ENCODE data around the gene THAP12. TPM values are rescaled to one million over a fixed set of nuclear protein-coding genes. Genes with fewer than 3 reads are reported as not detected.

Gene THAP12
- total RNA-seq, 6 experiments from 2014 or later, result 11.5 to 15.8 (median 12.5) TPM

DNA sequence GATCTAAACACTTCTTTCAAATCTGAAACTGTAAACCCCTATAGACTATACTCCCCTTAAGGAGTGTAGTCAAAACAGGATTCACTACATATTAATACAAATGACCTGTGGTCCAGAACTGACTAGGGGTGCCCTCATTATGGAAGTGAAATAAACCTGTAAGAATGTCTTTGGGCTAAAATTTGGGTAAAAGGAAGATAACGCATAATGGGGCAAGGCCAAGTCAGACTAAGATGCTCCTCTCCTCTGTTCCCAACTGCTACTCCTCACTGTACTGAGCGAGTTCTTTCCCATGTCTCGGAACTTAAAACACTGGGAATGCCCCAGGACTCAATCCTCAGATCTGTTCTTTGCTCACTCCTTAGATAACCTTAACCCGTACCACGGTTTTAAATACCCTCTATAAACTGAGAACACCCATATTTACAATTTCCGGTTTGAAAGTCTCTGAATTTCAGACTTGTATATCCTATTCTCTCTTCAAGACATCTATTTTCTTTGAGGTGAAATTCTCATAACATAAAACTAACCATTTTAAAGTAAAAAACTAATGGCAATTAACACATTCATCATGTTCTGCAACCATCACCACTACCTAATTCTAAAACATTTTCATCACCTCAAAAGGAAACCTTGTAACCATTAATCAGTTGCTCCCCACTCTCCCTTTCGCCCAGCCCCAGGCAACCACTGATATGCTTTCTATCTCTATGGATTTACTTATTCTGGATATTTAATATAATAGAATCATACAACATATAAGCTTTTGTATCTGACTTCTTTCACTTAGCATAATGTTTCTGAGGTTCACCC, 4.0 kb downstream of the THAP12 start:
- DNase-seq (no peak), ATAC-seq (no peak)
- Histone ChIP-seq H3K27ac (no peak overlapping the region), H3K9me3 (no peaks in the 10 kb centered on the region), H3K4me1 (peaks cover 0 to 20% (median 6%) of the 10 kb centered on the region in 4 donors), H3K36me3 (no peaks in the 10 kb centered on the region), H3K4me3 (no peak overlapping the region), H3K27me3 (no peaks in the 10 kb centered on the region)
- TF ChIP-seq, protein P1, sequence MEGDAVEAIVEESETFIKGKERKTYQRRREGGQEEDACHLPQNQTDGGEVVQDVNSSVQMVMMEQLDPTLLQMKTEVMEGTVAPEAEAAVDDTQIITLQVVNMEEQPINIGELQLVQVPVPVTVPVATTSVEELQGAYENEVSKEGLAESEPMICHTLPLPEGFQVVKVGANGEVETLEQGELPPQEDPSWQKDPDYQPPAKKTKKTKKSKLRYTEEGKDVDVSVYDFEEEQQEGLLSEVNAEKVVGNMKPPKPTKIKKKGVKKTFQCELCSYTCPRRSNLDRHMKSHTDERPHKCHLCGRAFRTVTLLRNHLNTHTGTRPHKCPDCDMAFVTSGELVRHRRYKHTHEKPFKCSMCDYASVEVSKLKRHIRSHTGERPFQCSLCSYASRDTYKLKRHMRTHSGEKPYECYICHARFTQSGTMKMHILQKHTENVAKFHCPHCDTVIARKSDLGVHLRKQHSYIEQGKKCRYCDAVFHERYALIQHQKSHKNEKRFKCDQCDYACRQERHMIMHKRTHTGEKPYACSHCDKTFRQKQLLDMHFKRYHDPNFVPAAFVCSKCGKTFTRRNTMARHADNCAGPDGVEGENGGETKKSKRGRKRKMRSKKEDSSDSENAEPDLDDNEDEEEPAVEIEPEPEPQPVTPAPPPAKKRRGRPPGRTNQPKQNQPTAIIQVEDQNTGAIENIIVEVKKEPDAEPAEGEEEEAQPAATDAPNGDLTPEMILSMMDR (IDR thresholded peaks at IDR 0.05), result no peak
- TF ChIP-seq POLR2A (IDR thresholded peaks at IDR 0.05), result no peak
- intact Hi-C loops (cut with DNase I), result no loop called here
- 75% methylated on average over 7 of the region's 7 CpGs for WGBS (ENCODE audit: insufficient coverage, low coverage, low lambda C conversion rate, missing lambda C conversion rate)

DNA sequence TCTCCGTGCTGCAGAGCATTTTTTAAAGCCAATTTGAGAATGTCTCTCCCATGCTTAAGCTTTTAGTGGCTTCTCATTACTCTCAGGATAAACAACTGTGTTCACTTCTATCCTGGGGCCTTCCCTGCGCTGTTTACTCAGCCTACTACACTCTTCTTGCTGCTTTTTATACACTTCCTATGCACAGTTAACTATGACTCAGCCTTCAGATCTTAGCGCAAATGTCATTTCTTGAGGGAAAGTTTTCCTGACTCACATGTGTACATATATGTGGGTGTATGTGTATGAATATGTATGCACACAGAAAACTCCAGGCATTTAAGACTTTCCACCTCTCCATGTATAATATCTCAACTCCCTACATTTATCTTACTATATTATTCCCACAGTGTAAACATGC, 9.8 kb downstream of the THAP12 start:
- 55% methylated on average over 3 of the region's 3 CpGs for WGBS (ENCODE audit: insufficient coverage, low coverage, low lambda C conversion rate, missing lambda C conversion rate)
- ATAC-seq (peak in 2 of 4 donors; percentile 11 to 34), DNase-seq (no peak)
- no peaks in the 10 kb centered on the region for H3K27me3 ChIP-seq
- no peak overlapping the region for H3K27ac ChIP-seq
- intact Hi-C loops (cut with DNase I), result no loop called here
- H3K9me3 ChIP-seq, result no peaks in the 10 kb centered on the region
- peaks cover 0 to 6% (median 2%) of the 10 kb centered on the region in 4 donors for H3K4me1 ChIP-seq
- H3K4me3 ChIP-seq, result no peak overlapping the region
- no peaks in the 10 kb centered on the region for H3K36me3 ChIP-seq
- TF ChIP-seq, protein P1 (IDR thresholded peaks at IDR 0.05), result no peak

DNA sequence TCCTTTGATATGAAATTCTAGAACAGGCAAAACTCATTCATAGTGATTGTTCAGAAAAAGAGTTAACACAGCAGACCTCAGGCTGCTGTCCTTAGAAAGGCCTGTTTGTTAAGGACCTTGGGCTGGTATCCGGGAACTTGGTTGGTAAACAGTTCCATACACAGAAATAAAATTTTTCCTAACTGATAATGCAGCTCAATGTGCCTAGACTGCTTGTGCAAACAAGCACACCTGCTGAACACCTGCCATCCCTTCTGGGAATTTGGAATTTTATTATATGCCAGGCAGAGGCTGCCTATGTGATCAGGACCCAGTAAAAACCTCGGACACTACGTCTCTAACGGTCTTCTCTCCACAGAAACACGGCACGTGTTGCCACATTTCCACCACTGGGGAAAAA, 11.5 kb downstream of the THAP12 start:
- intact Hi-C loops (cut with DNase I), result no loop called here
- Histone ChIP-seq H3K4me1 (peaks cover 0 to 3% (median 0%) of the 10 kb centered on the region in 4 donors), H3K27ac (no peak overlapping the region)

DNA sequence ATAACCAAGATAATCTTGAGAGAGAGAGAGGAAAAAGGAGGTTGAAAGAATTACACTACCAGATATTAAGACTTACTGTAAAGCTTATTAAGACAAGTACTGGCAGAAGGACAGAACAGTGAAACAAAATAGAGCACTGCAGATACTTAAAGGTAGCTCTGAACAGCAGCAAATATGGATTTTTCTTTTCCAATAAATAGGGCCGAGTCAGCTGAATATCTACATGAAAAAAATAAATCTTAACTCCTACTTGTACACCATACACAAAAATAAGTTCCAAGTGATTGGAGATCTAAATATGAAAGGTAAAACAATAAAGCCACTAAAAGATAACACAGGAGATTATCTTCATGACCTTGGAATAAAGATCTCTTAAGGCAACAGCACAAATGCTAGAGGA, 12.4 kb downstream of the THAP12 start:
- H3K4me1 ChIP-seq, result peaks cover 0 to 3% (median 0%) of the 10 kb centered on the region in 4 donors
- no peak overlapping the region for H3K27ac ChIP-seq
- no peaks in the 10 kb centered on the region for H3K27me3 ChIP-seq
- H3K4me3 ChIP-seq, result no peak overlapping the region
- H3K36me3 ChIP-seq, result no peaks in the 10 kb centered on the region
- ATAC-seq (no peak), DNase-seq (no peak)
- TF ChIP-seq, protein P1 (IDR thresholded peaks at IDR 0.05), result no peak
- no peak for TF ChIP-seq POLR2A (IDR thresholded peaks at IDR 0.05)
- WGBS (ENCODE audit: insufficient coverage, low coverage, low lambda C conversion rate, missing lambda C conversion rate), result 44% methylated on average over 1 of the region's 1 CpG
- intact Hi-C loops (cut with DNase I), result no loop called here
- no peaks in the 10 kb centered on the region for H3K9me3 ChIP-seq

More for the DNA sequence above, 11.5 kb downstream of the THAP12 start:
- DNase-seq (no peak), ATAC-seq (peak in 2 of 4 donors; percentile 24 to 61)
- Histone ChIP-seq H3K27me3 (no peaks in the 10 kb centered on the region), H3K36me3 (no peaks in the 10 kb centered on the region), H3K4me3 (no peak overlapping the region), H3K9me3 (no peaks in the 10 kb centered on the region)
- TF ChIP-seq, protein P1 (IDR thresholded peaks at IDR 0.05), result no peak
- no peak for TF ChIP-seq POLR2A (IDR thresholded peaks at IDR 0.05)
- 75% methylated on average over 6 of the region's 6 CpGs for WGBS (ENCODE audit: insufficient coverage, low coverage, low lambda C conversion rate, missing lambda C conversion rate)

Data from right lobe of liver (tissue), 6 donors.